Fibroblast of lung (primary cell): ENCODE measurements around the gene TPD52L3. TPM values are rescaled to one million over a fixed set of nuclear protein-coding genes. Genes with fewer than 3 reads are reported as not detected.

Experiments
- DNase-seq, 2 donors: peaks; one replicate each; pipeline versions ENCODE4 v3.0.0 to v3.0.0-alpha.2; 2010; ENCODE audit warnings: low read depth in 2 of 2
- H2AFZ ChIP-seq: 2 replicates; pipeline ENCODE4 v1.5.1; 2012; ENCODE audit warnings: low read length, control low read depth, inconsistent platforms
- H3K27ac ChIP-seq: 2 replicates; pipeline ENCODE4 v1.5.1; 2011; ENCODE audit warnings: low read length, control low read depth; ENCODE audit not compliant: insufficient read depth
- H3K27me3 ChIP-seq: 2 replicates; pipeline ENCODE4 v1.5.1; 2011; ENCODE audit warnings: mild to moderate bottlenecking, low read length; ENCODE audit not compliant: control insufficient read depth, insufficient read depth
- H3K36me3 ChIP-seq: 2 replicates; pipeline ENCODE4 v1.5.1; 2011; ENCODE audit warnings: low read length; ENCODE audit not compliant: control insufficient read depth, insufficient read depth
- H3K4me1 ChIP-seq: 2 replicates; pipeline ENCODE4 v1.5.1; 2011; ENCODE audit warnings: low read length; ENCODE audit not compliant: control insufficient read depth, insufficient read depth; ENCODE audit errors: extremely low read depth
- H3K4me2 ChIP-seq: 2 replicates; pipeline ENCODE4 v1.5.1; 2011; ENCODE audit warnings: low read length, control low read depth; ENCODE audit not compliant: insufficient read depth; ENCODE audit errors: extremely low read depth
- H3K4me3 ChIP-seq, 4 experiments: fragments of 200-600 bp in 1 of 4; sonication (generic) in 1 of 4; replicated peaks in 1 of 4; 2 replicates each; pipeline ENCODE4 v1.5.1; 2011 to 2016; ENCODE audit warnings: low read length in 4 of 4, low read depth in 3 of 4, mild to moderate bottlenecking in 3 of 4, control low read depth in 2 of 4, inconsistent platforms in 1 of 4, mixed read lengths in 1 of 4; ENCODE audit not compliant: insufficient read depth in 1 of 4; ENCODE audit errors: control extremely low read depth in 1 of 4
- H3K79me2 ChIP-seq: 2 replicates; pipeline ENCODE4 v1.5.1; 2012; ENCODE audit warnings: mild to moderate bottlenecking, low read length, inconsistent platforms; ENCODE audit not compliant: control insufficient read depth, insufficient read depth
- H3K9ac ChIP-seq: 2 replicates; pipeline ENCODE4 v1.5.1; 2011; ENCODE audit warnings: mild to moderate bottlenecking, low read length, control low read depth; ENCODE audit not compliant: insufficient read depth
- H3K9me3 ChIP-seq: 2 replicates; pipeline ENCODE4 v1.5.1; 2012; ENCODE audit warnings: low read depth, low read length; ENCODE audit not compliant: control insufficient read depth, insufficient read depth
- H4K20me1 ChIP-seq: 2 replicates; pipeline ENCODE4 v1.5.1; 2011; ENCODE audit warnings: low read length; ENCODE audit not compliant: control insufficient read depth, insufficient read depth; ENCODE audit errors: extremely low read depth
- CTCF ChIP-seq, 2 donors: IDR thresholded peaks in 1 of 2; conservative IDR thresholded peaks in 1 of 2; 1 replicate in 1 of 2; 2 replicates in 1 of 2; pipeline ENCODE4 v1.5.1; 2011 to 2012; ENCODE audit warnings: low read length in 2 of 2, control low read depth in 1 of 2, inconsistent platforms in 1 of 2, low read depth in 1 of 2, mild to moderate bottlenecking in 1 of 2
- EZH2 ChIP-seq: IDR thresholded peaks from 2 replicates; pipeline ENCODE4 v1.5.1; 2012; ENCODE audit warnings: low read length, control low read depth, mild to moderate bottlenecking; ENCODE audit errors: missing control alignments
- polyA plus RNA-seq, 2 donors: library from polyadenylated mRNA; depleted of rRNA in 1 of 2; stranded (reverse) in 1 of 2; unstranded in 1 of 2; fragments of >200 nt; gene quantifications; 2 replicates each; pipeline ENCODE4 v1.2.1, GENCODE V29; 2011 to 2012; ENCODE audit warnings: missing spikeins in 1 of 2
- total RNA-seq: library from RNA; depleted of rRNA; stranded (reverse); fragments of >200 nt; gene quantifications from 2 replicates; pipeline ENCODE4 v1.2.1, GENCODE V29; 2014

TPD52L3 gene
- total and polyA plus RNA-seq, 2 donors (not counting 1 experiment from before 2014, with no cell fraction given) = not detected

- Histone ChIP-seq H3K79me2 (no peaks in the 10 kb centered on the region), H4K20me1 (no peaks in the 10 kb centered on the region), H3K27ac (no peak overlapping the region), H3K27me3 (peaks cover 2% of the 10 kb centered on the region), H3K4me2 (no peak overlapping the region), H3K4me1 (no peaks in the 10 kb centered on the region), H3K36me3 (no peaks in the 10 kb centered on the region), H3K9ac (no peak overlapping the region), H2AFZ (no peak overlapping the region), H3K4me3 (no peak overlapping the region), H3K9me3 (no peaks in the 10 kb centered on the region)
- TF ChIP-seq CTCF (conservative IDR thresholded peaks at IDR 0.05 in 1 of 2, IDR thresholded peaks at IDR 0.05 in 1 of 2; ENCODE audit: low read depth in 1 of 2, low read length in 2 of 2) = no peak
- no peak for TF ChIP-seq EZH2
- DNase-seq = peak in 1 of 2 donors; percentile 9
Measured at GRCh38 chr9:6330958-6331634, 2.9 kb downstream of the TPD52L3 start.

DNA sequence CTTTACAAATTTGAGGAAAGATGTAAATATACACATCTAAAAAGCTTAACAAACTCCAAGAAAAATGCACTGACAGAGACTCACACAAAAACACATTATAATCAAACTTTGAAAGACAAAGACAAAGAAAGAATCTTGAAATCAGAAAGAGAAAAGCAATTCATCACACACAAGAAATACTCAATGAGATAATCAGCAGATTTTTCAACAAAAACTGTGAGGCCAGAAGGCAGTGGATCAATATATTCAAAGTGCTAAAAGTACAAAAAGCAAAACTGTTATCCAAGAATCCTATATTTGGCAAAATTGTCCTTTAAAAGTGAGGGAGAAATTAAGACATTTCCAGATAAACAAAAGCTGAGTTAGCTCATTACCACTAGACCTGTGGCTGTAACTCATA, 6.1 kb downstream of the TPD52L3 start:
- H3K27ac ChIP-seq = no peak overlapping the region
- H3K4me2 ChIP-seq = no peak overlapping the region
- H3K4me1 ChIP-seq = no peaks in the 10 kb centered on the region
- no peaks in the 10 kb centered on the region for H3K9me3 ChIP-seq
- no peak overlapping the region for H3K9ac ChIP-seq
- H4K20me1 ChIP-seq = no peaks in the 10 kb centered on the region
- no peak overlapping the region for H3K4me3 ChIP-seq
- H3K79me2 ChIP-seq = no peaks in the 10 kb centered on the region
- DNase-seq = no peak
- H3K27me3 ChIP-seq = no peaks in the 10 kb centered on the region
- H3K36me3 ChIP-seq = no peaks in the 10 kb centered on the region
- no peak overlapping the region for H2AFZ ChIP-seq
- TF ChIP-seq EZH2 = no peak
- no peak for TF ChIP-seq CTCF (conservative IDR thresholded peaks at IDR 0.05 in 1 of 2, IDR thresholded peaks at IDR 0.05 in 1 of 2; ENCODE audit: low read depth in 1 of 2, low read length in 2 of 2)

DNA sequence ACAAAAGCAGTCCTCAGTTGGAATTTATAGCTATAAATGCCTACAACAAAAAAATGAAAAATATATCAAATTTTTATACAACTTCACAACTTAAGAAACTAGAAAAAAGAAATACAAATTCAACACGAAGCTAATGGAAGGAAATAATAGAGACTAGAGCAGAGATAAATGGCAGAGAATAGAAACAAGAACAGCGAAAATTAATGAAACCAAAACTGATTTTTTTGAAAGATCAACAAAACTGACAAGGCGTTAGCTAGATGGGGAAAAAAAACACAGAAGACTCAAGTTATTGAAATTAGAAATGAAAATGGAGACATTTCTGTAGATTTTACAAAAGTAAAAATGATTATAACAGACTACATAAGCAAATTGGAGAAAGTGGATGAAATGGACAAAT, 20.6 kb downstream of the TPD52L3 start:
- no peaks in the 10 kb centered on the region for H3K4me1 ChIP-seq
- no peaks in the 10 kb centered on the region for H3K36me3 ChIP-seq
- H2AFZ ChIP-seq = no peak overlapping the region
- DNase-seq = no peak
- no peak overlapping the region for H3K4me2 ChIP-seq
- TF ChIP-seq EZH2 (no peak), CTCF (conservative IDR thresholded peaks at IDR 0.05 in 1 of 2, IDR thresholded peaks at IDR 0.05 in 1 of 2; ENCODE audit: low read depth in 1 of 2, low read length in 2 of 2) (no peak)
- no peaks in the 10 kb centered on the region for H3K79me2 ChIP-seq
- no peak overlapping the region for H3K4me3 ChIP-seq
- H3K9me3 ChIP-seq = no peaks in the 10 kb centered on the region
- H3K27ac ChIP-seq = no peak overlapping the region
- H4K20me1 ChIP-seq = no peaks in the 10 kb centered on the region
- no peak overlapping the region for H3K9ac ChIP-seq
- no peaks in the 10 kb centered on the region for H3K27me3 ChIP-seq
